NCI-H1105 treated with DMSO at 0.1 percent for 48 hours (cell line): ENCODE measurements around the gene HIRA.
"Not testable (repeated sequence)": the region's sequence is repeated elsewhere in the genome, so short reads cannot be mapped to it uniquely, and the experiment has no call there.

Experiments used
- DNase-seq: peaks from one replicate; lab custom pipeline; 2025; lab: John Stamatoyannopoulos, UW

The HIRA gene

DNA sequence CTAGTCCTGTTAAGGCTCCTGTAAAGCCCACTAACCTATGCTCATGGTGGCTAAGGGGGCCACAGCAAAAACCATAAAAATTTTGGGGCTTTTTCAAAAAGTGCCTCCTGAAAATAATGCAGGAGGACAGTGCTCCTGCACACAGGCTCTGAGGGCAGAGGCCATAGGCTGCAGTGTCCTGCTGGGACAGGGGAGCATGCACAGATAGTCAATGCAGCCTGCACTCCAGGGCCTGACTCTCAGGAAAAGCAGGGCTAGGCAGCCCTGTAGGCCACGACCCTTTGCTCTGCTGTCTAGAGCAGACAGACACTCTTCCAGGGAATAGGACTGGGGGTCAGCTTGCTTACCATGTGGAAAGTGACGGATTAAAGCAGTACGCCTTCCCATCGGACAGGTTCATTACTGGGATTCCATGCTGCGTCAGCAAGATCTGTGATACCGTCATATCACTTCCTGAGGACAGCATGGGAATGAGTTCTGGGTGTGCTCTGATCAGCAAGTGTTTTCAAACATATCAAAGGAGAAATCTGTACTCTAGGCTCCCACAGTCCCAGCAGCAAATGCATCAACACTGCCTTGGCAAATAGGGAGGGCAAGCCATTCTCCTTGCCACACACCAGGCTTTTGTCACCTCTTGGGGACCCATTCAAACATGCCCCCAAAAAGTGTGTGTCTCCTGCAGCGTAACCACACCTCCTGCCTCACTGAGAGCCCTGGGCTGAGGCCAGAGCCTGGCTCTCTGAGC lies 75.9 kb downstream of the HIRA start:
- DNase-seq, result no peak

DNA sequence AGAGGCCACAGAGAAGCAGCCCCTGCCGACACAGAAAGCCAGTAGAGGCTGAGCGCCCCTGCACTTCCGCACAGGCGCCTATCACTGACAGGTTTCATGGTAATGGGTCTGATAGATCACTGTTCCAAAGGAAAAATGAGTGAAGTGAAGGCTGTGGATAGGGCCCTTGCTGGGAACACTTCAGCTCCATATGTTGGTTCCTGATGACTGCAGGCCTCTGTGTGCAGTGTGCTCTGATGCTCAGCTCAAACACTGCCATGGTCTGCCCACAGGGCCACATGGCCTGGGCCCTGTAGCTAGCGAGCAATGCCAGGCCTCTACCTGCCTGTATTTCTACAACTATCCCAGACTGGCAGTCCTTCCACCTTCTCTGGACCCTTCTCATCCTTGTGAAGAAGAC lies 77.3 kb downstream of the HIRA start:
- DNase-seq, result no peak

GRCh38 chr22:19353363-19354131 lies 78.0 kb downstream of the HIRA start:
- DNase-seq, result no peak

GRCh38 chr22:19352766-19353165 lies 78.8 kb downstream of the HIRA start:
- no peak for DNase-seq

DNA sequence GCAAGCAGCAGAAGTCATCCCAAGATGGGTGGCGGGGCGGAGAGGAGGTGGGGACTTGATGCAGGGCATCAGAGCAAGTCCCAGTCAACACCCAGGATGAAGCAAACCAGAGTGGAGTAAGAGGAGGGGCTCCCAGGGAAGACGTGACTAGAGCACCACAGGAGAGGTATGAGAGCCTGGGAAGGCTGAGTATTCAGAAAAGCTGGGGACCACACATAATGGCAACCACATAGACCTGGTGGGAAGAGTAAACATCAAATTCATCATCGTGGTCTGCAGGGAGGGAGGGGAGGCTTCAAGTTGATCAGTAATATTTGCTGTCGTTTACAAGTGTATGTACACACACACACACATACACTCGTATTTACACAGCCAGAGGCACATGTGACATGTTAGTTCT lies 79.3 kb downstream of the HIRA start:
- DNase-seq, result no peak

- DNase-seq, result no peak
Measured at GRCh38 chr22:19351604-19352003, 79.9 kb downstream of the HIRA start.

GRCh38 chr22:19350947-19351346 lies 80.6 kb downstream of the HIRA start:
- no peak for DNase-seq

- no peak for DNase-seq
Measured at GRCh38 chr22:19350476-19350859, 81.1 kb downstream of the HIRA start.

- no peak for DNase-seq
Measured at GRCh38 chr22:19349778-19350475, 81.6 kb downstream of the HIRA start.

- DNase-seq, result no peak
Measured at GRCh38 chr22:19346677-19347265, 84.8 kb downstream of the HIRA start.

GRCh38 chr22:19344420-19344819 lies 87.1 kb downstream of the HIRA start:
- no peak for DNase-seq

DNA sequence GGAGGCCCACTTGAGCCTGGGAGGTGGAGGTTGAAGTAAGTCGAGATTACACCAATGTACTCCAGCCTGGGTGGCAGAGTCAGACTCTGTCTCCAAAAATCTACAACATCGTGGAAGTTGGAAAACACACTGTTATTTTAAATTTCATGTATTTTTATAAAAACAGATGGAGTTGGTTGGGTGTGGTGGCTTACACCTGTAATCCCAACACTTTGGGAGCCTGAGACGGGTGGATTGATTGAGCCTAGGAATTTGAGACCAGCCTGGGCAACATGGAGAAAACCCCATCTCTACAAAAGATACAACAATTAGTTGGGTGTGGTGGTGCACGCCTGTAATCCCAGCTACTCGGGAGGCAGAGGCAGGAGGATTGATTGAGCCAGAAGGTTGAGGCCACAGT lies 88.1 kb downstream of the HIRA start:
- DNase-seq, result no peak

GRCh38 chr22:19341500-19341899 lies 90.0 kb downstream of the HIRA start:
- DNase-seq, result no peak

DNA sequence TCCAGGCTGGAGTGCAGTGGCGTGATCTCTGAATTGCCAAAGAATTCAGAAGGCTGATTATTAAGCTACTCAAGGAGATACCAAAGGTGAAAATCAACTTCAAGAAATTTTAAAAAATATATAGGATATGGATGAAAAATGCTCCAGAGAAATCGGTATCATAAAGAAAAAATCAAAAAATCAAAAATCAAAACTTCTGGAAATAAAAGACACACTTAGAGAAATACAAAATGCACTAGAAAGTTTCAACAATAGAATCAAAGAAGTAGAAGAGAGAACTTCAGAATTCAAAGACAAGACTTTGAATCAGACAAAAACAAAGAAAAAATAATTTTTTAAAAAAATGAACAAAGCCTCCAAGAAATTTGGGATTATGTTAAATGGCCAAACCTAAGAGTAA lies 94.4 kb downstream of the HIRA start:
- DNase-seq, result no peak

DNA sequence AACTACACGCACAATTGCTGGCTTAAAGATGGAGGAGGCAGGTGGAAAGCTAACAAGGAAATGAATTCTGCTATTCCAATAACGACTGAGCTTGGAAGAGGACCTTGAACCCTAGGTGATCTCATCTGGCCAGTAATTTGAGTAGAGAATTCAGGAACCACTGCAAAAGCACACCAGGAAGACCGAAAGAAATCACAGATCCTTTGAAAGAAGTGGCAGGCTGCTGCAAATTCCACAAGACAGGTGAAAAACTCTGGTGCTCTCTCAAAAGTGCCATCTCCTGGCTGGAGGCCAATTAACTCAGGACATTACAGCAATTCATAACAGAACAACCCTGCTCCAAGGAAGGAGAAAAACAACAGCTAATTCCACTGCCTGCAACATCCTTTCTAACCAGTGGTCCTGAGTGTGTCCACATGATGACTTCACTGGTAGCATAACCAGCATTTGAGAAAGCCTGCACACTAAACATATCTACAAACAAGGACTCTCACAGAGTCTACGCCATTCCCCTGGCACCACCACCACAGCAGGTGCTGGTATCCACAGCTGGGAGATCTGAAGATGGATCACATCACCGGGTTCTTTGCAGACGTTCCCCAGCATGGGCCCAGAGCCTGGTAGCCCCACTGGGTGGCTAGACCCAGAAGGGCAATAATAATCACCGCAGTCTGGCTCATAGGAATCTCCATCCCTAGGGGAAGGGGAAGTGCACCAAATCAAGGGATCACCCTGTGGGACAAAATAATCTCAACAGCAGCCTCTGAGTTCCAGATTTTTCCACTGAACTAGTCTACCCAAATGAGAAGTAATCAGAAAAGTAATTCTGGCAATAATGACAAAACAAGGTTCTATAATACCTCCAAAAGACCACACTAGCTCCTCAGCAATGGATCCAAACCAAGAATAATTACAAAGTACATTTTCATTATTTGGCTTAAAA lies 95.1 kb downstream of the HIRA start:
- DNase-seq, result no peak

- no peak for DNase-seq
Measured at GRCh38 chr22:19331975-19332374, 99.6 kb downstream of the HIRA start.

DNA sequence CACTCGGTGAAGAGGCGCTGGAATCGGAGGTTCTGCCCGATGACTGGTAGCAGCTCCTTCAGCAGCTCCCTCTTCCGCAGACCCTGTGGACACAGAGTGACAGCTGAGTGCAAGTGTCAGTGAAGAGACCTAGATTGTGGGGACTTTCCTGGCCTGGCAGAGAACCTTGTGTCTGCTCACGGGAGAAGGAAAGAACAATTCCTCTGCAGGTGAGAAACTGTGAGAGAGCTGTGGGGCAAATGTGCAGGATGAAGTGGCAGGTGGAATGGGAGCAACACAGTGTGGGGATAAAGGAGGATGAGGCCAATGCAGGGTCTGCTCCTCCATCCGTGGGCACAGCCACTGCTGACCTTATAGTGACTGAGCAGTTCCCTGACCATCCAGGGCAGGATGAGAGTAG lies 100.1 kb downstream of the HIRA start:
- no peak for DNase-seq

DNA sequence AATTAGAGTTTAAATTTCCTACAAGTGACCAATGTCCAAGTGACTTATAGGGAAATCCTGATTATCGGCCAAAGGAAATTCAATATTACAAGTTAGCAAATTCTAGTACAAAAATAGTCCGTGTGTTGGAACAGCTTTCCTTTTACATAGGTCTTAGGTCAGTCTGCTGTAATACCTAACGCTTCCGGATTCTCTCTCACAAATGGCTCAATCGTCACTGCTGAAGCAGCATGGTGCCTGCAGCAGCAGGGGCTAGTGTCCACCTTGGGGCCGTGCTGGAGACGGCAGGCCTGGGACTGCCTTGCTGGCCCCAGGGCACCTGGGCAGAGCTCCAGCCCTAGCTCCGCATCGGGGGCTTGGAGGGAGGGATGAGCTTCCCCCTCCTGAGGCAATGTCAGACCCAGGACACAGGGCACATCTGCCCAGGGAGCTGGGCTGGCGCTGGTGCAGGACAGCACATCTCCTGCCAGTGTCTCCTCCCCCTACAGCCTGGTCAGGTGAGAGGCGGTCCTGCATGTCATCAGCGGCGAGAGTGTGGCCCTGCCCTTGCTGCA lies 100.6 kb downstream of the HIRA start:
- DNase-seq, result no peak

- DNase-seq, result not testable (repeated sequence)
Measured at GRCh38 chr22:19330205-19330604, 101.3 kb downstream of the HIRA start.

- no peak for DNase-seq
Measured at GRCh38 chr22:19329454-19329853, 102.1 kb downstream of the HIRA start.

DNA sequence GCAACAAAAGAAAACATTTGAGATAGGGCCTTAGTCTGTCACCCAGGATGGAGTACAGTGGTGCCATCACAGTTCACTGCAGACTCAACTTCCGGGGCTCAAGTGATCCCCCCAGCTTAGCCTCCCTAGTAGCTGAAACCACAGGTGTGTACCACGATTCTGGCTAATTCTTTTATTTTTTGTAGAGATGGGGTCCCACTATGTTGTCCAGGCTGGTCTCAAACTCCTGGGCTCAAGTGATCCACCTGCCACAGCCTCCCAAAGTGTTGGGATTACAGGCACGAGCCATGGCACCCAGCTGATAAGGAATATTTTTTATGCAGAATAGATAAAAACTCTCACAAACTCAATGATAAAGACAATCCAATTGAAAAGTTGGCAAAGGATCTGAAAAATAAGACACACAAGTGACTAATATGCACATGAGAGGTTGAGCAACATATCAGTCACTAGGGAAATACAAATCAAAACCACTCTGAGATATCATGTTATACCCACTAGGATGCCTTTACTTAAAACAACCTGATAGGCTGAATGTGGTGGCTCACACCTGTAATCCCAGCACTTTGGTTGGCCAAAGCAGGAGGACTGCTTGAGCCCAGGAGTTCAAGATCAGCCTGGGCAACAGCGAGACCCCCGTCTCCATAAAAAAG lies 106.1 kb downstream of the HIRA start:
- DNase-seq, result no peak
